Umbilical cord (tissue), 2 donors: Measurements from ENCODE around the gene GDF11. TPM values are rescaled to one million over a fixed set of nuclear protein-coding genes. Genes with fewer than 3 reads are reported as not detected.

Experiments used
- DNase-seq: peaks from one replicate; pipeline ENCODE4 v3.0.0-alpha.2; 2015; ENCODE audit warnings: low spot score
- total RNA-seq: library from RNA; depleted of rRNA; stranded (reverse); fragments of >200 nt; gene quantifications from one replicate; pipeline ENCODE4 v1.2.3, GENCODE V29; 2014; ENCODE audit warnings: low replicate concordance; ENCODE audit not compliant: insufficient read depth

GDF11 gene
- total RNA-seq, 1 donor from 2014 or later = 3.1 TPM

- DNase-seq = no peak
Observed at GRCh38 chr12:55707219-55707671, 35.7 kb upstream of the GDF11 start.

GRCh38 chr12:55707841-55708694 is 34.9 kb upstream of the GDF11 start, which contains the start of gene ITGA7:
ITGA7 (minus strand) TSS chr12:55707904; CDS start chr12:55707682, 222 bp downstream.
- peak; percentile 39 for DNase-seq

GRCh38 chr12:55708695-55709233 is 34.2 kb upstream of the GDF11 start:
- no peak for DNase-seq

DNA sequence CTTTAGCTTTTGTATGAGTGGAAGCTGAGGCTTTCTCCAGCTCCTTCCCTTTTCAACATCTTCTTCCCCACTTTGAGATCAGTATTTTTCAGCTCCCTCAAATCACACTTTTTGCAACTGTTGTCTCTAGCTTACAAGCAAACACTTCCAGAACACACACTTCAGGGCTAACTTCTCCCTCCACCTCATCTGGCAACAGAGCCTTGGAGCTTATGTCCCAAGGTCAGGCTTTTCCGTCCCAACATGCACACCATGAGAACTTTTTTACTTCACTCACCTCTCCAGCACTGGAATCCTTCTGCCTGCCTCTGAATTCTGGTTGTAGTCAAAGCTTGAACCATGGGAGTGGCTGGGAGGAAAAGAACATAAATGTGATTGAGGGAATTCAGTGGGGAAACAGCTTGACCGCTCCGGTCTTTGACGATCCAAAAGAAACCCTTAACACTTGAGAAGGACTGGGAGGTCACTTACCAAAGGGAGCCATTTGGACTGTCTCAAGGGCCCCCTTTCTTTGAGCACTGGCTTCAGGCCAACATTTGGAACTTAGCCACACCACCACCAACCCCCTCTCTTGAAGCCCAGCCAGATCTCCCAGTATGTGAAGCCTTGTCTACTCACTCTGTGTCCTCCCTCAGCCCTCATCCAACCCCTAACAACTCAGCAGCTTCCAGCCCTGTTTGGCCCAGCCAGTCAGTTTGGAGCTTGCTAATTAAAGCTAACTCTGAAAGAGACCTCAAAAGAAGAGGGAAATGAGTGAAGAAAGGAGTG is 31.0 kb upstream of the GDF11 start:
- DNase-seq = no peak

DNA sequence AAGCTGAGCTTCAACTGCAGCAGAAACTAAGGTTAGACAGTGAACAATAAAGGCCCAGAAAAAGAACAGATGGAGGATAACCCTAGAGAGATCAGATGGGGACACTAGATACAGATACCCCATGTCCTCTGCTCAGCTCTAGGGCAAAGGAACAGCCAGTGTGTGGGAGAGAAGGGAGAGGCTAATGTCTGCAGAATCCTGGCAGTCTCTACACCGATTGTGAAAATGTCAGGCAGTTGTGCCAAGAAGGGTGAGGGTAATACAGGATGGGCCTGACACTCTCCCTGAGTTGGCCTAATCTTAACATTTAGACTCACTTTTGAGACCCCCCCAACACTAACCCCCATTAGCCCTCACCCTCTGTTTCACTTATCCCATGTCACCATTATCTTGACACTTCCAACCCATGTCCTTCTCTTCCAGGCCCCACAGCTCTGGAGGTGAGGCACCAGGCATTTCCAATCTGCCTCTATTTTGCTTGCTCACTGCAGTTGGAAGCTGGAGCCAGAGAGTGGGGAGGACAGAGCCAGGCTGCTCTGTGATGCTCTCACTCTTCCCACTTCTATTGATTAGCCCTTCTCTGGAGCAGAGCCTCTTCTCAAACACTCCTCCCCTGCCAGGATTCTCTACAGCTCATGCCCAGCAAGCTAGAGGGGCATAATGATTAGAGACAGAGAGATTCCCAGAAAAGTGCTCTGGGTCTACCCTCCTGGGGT is 30.1 kb upstream of the GDF11 start:
- DNase-seq = no peak

- DNase-seq = no peak
Observed at GRCh38 chr12:55713721-55714120, 29.2 kb upstream of the GDF11 start.

- DNase-seq = no peak
Observed at GRCh38 chr12:55715169-55715764, 27.7 kb upstream of the GDF11 start.

DNA sequence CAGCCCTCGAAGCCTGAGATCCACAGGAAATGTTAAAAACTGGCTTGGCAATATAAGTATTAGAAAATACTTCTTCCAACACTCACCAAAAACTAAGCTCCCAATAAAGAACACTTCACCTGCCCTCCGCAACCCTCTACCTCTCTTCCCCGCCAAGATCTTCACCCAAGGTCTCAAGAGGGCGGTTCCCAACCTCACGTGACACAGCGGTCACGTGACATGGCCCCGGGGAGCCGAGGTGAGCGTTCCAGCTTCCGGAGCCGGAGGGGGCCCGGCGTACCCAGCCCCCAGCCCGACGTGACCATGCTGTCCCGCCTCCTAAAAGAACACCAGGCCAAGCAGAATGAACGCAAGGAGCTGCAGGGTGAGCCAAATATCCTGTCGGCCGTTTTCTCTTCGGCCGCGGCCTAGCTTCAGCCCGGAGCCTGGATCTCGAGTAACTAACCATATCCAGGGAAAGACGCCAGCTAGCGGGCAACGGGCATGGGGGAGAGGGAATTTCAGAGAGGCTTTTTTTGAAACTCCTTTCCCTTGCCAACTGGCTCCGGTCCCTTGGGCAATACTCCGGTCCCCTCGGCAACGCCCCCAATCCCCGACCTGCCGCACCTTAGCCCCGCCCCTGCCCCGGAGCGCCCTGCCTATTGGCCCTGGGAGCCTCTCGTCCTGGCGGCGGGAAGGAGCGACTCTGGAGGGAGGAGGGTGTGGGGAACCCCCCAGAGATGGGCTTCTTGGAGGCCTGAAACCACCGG is 26.9 kb upstream of the GDF11 start, which contains the start of gene BLOC1S1:
Gene BLOC1S1, plus strand, starts transcription at position 214 of the 749 bp plus-strand sequence. Its CDS starts 6 bp downstream, at position 220.
- peak; percentile 95 for DNase-seq

DNA sequence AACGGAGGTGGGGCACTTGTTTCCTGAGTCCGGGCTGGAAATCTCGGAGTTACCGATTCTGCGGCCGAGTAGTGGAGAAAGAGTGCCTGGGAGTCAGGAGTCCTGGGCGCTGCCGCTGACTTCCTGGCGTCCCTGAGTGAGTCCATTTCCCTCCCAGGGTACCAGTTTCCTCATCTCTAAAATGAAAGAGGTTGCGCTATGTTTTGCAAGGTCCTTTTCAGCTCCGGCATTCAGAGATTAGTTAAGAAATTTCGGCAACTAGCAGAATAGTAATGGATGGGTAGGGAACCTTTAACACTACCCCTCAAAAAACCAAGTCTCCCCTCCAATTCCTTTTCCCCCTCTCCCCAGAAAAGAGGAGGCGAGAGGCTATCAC is 26.4 kb upstream of the GDF11 start:
- no peak for DNase-seq

DNA sequence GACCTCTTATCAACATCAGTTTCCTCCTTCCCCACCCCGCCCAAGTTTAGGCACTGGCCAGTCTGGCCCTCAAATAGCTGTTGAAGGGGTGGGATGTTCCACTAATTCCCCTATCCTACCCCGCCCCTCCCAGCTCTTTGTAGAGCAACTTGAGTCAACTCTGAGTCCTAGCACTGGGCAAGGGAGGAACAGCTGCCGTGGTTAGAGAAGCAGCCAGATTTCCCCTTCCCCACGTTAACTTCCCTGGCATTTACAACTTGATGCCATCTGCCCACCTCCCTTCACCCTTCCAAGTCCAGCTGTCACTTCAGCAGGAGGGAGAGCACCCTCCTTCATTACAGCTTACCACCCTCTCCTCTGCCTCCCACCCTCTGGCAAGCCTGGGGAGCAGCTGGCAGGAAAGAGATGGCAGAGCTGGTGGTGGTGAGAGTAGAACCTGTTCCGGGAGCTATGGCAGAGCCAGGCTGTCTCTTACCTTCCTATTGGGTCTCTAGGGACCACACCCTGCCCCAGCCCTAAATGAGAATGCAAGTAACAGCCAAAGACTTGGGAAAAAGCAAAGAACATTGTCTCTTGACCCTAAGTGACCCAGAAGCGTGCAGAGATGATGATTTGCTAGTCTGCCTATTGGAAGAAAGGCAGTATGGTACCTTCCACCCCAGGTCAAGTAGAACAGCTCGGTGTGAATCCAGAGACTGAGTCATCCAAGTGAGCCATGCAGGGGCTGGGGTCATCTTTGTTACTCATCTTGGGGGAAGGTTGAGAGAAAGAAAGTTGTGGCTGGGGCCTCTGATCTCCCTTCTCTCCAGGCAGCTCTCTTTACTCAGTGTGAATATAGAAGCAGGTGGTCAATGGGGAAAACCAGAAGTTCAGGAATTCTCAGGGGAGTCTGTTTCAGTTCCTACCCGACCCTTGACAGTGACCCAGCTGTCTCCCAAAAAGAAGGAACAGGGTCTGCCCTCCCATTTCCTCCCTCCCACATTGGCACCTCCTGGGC is 25.6 kb upstream of the GDF11 start:
- no peak for DNase-seq

DNA sequence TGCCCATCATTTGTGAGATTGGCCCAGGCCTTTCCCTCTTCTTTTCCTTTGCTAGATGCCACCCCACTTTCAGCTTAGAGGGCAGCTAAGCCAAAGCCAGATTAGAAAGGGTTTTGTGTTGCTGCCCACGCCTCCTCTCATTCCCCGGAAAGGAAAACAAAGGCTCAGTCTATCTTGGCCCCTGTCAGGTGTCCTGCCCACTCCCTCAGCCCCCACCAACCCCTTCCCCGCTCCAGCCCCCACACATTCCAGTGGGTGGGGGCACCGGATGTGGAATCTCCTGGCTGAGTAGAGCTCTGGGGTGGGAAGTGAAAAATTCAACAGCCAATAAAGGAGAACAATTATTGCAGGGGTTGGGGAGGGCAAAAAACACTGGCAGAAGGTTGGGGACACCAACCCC is 24.9 kb upstream of the GDF11 start:
- DNase-seq = no peak

GRCh38 chr12:55718624-55719275 is 24.2 kb upstream of the GDF11 start:
- no peak for DNase-seq

- no peak for DNase-seq
Observed at GRCh38 chr12:55719371-55719770, 23.6 kb upstream of the GDF11 start.

DNA sequence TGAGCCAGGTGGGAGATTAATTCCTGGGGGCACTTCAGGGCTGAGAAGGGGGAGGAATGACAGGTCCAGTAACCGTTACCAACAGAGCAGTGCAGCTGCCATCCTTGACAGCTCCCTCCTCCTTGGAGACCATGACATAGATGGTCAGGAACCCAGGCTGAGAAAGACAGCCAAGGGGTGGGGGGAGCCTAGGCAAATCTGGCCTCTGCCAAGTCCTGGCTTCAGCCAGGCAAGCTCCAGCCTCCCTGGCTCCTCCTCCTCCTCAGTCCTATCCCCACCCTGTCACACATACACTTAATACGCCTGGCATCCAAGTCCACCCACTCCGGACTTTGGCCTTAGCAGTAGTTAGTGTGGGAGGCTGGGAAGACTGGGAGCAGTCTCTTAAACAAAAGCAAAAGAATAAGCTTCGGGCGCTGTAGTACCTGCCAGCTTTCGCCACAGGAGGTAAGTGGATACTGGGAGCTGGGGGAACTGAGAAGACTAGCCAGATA is 22.8 kb upstream of the GDF11 start, which contains the start of gene RDH5:
Gene RDH5, plus strand, starts transcription at position 323 of the 494 bp plus-strand sequence. CDS start 792 bp downstream, outside the sequence.
- peak; percentile 73 for DNase-seq

GRCh38 chr12:55720894-55721444 is 22.0 kb upstream of the GDF11 start:
- no peak for DNase-seq

GRCh38 chr12:55721601-55722213 is 21.2 kb upstream of the GDF11 start:
- no peak for DNase-seq

GRCh38 chr12:55722948-55723347 is 20.0 kb upstream of the GDF11 start:
- DNase-seq = no peak
